HG03558 (cell line): ENCODE data around the gene RTF2.

Experiments
- ATAC-seq: cut with Tn5 transposase; IDR thresholded peaks from one replicate; pipeline ENCODE4 v1.9.1; 2021; ENCODE audit warnings: moderate number of reproducible peaks; ENCODE audit not compliant: unreplicated experiment; ENCODE audit errors: extremely low read depth

The RTF2 gene

DNA sequence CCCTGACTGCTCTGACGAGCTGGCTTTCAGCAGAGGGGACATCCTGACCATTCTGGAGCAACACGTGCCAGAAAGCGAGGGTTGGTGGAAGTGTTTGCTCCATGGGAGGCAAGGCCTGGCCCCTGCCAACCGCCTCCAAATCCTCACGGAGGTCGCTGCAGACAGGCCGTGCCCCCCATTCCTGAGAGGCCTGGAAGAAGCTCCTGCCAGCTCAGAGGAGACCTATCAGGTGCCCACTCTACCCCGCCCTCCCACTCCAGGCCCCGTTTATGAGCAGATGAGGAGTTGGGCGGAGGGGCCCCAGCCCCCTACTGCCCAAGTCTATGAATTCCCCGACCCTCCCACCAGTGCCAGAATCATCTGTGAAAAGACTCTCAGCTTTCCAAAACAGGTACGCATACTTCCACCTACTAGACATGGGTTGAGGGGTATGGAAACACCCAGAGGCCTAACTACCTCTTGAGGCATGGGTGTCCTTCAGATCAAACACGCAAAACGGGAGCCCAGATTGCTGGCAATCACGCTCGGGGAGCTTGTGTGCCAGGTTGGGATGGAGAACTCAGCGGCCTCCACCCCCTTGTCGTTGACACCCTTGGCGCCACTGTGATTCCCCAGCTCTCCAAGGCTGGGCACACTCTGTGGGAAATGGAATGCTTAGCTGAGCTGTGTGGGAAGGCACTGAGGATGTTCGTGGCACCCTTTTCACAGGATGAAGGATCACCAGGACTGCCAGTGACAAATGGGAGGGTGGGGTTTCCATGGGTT lies 31.0 kb upstream of the RTF2 start:
- ATAC-seq = no peak

DNA sequence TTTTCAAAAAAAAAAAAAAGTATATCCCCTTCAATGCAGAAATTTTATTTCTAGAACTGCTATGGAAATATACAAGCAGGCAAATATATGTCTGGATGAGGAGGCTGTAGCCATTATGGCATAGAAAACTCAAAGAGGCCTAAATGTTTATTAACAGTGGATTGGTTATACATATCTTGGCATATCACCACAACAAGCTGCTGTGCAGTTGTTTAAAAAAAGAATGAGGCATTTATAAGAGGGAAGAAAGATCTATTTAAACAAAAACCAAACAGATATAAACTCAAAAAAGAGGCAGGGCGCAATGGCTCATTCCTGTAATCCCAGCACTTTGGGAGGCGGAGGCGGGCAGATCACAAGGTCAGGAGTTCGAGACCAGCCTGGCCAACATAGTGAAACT lies 30.1 kb upstream of the RTF2 start:
- no peak for ATAC-seq

DNA sequence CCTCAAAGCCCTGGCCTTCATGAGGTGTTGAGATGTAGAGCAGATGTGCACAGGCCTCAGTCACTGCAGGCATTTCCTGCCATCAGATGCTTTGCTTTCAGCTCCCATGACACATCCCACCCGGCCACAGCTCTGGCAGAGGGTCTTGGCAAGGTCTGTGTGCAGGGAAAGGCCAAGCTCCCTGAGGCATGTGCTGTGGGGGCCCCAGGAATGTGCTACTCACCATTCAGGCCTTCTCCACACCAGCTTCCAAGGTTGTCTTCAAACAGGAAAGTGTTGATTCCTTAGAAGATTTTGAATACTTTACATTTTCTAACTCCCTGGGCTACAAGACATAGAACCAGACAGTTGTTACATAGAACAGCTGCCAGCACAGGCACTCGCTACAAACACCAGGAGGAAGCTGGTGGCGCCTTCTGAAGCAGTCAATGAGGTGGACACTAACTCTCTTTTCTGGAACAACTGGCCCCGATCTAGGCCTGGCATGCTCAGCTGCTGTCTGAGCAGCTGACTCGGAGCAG lies 28.6 kb upstream of the RTF2 start:
- ATAC-seq = no peak

DNA sequence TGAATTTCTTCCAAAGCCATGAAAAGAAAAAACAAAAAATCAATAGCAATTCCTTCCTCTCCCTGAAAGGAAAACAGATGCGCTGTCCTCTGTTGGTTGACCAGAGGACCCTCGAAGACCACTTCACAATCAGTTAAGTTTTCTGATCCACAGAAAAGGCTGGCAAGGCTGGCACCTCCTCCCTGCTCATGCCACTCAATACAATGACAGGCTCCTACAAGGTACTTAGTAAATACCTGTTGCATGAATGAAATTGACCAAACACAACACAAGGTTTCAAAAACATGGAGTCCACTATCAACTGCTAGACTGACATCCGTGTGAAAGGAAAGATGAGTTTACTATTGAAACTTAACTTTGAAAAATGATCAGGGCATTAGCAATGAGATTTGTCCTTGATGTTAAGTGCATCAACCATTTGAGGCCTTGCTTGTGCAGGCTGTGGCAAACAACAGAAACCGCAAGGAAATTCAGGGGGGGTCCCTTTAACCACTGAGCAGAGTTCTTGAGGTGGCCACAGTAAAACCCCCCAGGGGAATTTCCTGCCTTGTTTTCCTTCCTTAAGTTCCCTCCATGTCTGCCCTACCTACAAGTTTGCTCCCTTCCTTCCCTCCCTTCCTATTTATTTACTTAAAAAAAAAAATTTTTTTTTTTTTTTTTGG lies 27.9 kb upstream of the RTF2 start:
- no peak for ATAC-seq

DNA sequence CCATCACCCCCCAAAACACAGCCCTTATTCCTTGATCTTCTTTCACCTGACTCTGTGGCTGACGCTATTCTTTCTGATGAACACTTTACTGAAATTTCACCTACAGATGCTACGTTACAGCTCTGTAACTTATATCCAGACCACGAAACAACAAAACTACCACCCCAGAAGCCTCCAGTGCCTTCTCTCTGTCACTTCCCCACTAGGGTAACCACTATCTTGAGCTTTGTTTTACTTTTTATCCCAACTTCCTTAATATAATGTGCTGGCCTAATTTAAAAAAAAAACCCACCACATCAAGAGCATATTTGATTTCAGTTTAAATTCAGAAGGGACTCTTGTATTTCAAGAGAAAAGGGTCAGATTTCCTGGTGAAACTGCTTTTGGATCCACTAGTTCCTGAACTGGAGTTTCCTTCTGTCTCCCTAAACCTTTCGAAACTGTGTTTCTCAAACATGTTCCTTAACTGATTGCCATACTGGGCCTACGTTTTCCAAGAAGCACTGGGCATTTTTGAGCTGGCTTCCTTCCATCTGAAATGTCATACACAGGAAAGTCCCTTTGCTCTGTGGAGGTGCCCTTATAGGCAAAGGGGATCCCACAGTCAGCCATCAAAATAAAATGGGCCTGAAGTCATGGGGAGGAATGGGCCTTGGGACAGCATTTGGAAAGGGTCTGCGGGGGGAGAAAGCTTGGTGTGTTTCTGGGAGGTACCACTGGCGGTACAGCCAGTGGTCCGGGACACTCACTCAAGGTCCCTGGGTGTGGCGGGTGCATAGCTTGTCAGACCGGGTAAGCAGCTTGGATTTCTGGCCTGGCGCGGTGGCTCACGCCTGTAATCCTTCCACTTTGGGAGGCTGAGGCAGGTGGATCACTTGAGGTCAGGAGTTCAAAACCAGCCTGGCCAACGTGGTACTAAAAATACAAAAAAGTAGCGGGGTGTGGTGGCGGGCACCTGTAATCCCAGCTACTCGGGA lies 25.8 kb upstream of the RTF2 start:
- no peak for ATAC-seq

DNA sequence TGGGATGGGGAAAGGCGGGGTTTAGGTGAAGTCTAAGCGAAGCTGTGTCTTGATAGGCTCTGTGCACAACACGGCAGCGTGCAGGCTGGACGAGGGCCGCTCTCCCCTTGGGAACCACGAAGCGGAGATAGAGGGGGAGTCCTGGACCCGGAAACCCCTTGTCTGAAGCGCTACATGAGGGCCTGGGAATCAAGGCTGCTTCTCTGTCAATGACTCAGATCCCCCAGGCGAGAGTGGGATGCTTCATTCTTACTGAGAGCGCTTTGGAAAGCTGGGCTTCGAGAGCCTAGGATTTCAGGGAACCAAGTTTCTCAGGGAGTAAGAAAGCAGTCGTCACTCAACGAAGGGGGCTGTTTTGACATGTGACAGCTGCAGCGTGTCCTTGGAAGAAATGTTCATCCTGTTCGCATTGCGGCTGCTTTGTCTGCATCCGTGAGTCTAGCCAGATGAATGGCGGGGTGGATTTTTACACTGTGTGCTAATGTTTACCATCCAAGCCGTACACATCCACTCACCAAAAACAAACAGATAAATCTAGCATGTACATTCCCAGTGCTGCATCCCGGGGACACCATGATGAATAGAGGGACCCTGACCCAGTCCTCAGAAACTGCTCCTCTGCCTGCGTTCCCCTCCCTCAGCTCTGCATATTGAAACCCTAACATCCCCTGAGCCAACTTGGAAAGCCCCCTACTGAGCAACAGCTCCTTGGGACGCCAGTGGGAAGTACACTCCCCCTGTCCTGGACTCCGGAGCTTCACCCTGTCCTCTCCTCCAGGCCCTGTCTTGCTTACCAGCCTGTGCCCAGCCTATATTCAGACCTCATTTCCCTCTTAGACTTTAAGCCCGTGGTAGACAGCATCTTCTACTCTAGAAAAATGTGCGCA lies 24.5 kb upstream of the RTF2 start:
- ATAC-seq = no peak

DNA sequence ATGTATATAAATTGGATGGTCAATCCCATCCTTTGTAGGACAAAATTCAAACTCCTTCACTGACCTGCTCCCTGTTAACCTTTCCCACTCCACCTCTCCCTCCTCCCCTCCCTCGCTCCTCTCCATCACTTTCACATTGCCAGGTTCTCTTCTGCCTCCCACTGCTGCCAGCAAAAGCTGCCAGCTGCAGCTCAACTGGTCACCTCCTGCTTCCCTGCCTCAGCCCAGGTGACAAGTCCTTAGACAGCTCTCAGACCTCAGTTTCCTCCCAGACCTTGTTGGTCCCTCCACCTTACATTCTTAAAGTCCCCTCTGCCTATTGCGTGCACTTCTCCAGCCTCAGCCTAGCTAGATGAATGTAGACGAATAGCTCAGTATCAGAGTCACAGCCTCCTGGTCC lies 23.3 kb upstream of the RTF2 start:
- ATAC-seq = no peak

DNA sequence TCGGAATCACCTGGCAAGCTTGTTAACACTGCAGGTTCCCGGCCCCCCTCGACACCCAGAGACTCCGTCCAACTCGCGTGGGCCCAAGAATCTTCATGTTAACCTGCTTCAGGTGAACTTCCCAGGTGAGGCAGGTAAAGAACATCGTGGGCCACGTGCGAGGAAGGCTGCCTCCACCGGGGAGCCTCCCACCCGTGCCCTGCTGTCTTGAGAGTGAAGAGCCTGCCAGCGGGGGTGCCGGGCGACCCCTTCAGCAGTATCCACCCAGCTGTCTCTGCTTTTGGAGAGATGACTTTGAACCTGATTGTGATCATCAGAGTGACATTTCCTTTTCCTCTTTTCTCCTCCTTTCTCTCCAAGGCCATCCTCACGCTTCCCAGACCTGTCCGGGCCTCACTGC lies 22.9 kb upstream of the RTF2 start:
- ATAC-seq = no peak

DNA sequence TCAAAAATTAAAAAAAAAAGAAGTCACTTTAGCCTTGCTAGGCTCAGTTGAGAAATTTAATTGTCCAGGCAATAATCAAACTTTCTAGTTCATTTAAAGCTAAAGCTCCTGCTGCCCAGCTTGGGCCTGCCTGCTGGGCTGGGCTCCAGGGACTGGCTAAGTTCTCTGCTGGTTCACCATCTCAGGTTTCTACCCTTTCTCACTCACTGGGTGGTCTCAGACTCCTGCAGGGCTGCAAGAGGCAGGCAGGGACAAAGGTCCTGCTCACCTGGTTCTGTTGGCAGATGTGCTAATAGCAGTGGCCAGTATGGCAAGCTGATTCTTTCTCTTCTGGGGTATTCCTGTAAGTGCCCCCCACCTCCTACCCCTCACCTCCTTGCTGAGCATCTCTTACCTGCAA lies 21.2 kb upstream of the RTF2 start:
- ATAC-seq = no peak

DNA sequence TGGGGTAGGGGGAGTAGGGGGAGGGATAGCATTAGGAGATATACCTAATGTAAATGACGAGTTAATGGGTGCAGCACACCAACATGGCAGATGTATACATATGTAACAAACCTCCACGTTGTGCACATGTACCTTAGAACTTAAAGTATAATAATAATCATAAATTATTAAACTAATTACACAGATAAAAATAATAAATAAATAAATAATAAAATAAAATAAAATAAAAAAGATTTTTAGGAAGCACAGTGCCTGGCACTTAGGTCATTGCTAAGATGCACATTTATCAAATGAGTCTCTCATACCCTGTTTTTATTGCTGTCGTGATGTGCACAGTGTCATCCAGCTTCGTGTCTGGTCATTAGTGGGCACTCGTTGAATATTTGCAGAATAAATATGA lies 19.0 kb upstream of the RTF2 start:
- no peak for ATAC-seq

DNA sequence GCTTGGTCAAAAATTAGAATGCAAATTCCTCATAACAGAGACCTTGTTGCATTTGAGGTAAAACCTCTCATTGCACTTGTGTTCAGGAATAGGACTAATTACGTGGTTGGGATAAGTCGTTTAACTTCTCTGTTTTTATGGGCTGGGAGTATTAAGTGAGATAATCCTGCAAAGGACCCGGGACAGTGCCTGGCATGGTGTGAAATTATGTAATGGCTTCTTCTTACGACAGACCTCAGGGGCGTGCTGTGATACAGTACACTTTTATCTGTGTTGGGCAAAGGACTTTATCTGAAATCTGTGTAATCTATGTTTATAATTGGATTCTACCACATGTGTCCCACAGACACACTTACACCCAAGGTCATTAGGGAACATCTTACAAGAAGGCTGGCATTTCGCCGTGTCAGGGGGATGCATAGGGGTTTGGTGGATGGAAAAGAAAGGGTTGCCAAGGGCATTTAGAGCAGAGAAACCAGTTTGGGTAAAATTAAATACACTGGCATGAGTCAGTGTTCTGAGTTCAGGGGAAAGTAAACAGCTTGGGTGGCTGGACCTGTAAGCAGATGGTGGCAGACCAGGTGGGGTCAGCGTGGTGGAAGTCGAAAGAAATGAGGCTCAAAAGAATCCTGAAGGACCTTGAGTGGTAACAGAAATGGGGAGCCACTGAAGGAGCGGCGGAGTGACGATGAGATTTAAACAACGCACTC lies 17.2 kb upstream of the RTF2 start:
- ATAC-seq = no peak

DNA sequence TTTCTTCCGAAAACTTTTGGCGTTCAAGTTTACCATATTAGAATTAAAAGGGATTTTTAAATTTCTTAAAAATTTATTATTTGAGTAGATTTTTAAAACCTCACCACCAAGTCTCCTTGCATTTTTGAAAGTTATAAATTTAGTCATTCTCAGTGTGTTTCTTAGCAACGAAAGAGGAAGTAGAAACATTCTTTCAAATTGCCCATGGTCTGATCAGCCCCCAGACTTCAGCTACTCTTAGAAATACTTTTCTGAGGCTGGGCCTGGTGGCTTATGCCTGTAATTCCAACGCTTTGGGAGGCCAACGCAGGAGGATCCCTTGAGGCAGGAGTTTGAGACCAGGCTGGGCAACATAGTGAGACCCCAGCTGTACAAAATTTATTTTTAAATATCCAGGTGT lies 15.1 kb upstream of the RTF2 start:
- ATAC-seq = no peak

DNA sequence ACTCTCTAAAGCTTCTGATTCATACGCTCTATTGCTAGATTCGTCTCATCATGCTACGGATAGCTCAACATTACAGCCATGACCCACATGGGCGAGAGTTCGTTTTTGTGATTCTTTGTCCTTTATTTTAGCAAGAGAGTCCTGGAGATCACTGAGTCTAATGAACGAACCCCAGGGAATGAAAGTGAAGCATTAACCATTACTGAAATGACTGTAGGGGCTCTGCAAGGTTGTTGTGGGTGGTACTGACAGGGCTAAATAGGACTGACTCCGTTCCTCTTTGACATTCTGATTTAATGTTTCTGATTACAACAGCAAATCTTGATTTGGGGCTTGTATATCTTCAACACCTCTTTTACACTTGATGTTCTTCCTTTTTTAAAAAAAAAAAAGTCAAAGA lies 13.7 kb upstream of the RTF2 start:
- no peak for ATAC-seq

DNA sequence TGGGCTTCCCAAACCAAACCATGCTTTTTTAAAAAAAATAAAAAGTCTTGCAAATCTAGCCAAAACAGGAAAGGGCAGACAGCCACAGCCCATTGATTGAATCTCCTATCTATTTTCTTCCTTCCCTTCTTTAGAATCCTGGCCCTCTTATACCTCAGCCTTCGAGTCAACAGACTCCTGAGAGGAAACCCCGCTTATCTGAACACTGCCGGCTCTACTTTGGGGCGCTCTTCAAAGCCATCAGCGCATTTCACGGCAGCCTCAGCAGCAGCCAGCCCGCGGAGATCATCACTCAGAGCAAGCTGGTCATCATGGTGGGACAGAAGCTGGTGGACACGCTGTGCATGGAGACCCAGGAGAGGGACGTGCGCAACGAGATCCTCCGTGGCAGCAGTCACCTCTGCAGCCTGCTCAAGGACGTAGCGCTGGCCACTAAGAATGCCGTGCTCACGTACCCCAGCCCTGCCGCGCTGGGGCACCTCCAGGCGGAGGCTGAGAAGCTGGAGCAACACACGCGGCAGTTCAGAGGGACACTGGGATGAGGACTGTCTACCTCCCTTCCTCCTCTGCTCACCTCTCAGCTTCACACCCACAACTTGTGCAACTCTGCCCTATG lies 10.1 kb upstream of the RTF2 start:
- no peak for ATAC-seq

DNA sequence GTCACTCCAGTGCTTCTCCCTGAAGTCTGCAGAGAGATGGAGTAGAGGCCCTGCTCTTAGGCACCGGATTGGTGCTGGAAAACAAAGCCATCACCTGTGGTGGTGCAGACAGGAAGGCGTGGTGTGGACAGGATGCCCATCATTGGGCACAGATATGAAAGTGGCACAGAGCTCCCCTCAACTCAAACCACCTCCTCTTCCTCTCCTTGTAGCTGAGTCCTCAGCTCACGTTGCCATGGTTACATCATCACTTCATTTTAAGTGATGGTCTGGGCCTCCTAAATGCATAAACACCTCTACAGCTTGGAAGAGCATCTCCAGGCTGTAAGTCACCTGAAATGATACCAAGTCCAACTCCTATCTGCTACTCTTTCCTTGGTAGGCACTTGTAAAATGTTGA lies 8.0 kb upstream of the RTF2 start:
- no peak for ATAC-seq

DNA sequence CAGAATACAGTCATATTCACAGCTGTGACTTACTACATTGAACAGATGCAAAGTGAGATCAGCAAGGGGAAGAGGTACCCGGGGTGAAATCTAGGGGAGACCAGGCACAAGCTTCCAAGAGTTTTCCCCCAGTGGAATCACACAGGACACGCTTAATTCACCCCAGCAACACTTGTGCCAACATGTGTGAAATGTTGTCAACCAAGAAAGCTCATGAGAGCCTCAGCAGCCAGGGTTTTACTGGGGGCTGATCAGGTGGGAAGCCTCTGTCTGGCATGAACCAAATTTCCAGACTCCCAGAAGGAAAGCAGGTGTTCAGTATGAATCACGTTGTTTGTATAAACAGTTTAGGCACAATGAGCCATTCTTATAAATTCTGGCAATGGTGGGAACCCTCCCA lies 6.9 kb upstream of the RTF2 start:
- ATAC-seq = no peak

DNA sequence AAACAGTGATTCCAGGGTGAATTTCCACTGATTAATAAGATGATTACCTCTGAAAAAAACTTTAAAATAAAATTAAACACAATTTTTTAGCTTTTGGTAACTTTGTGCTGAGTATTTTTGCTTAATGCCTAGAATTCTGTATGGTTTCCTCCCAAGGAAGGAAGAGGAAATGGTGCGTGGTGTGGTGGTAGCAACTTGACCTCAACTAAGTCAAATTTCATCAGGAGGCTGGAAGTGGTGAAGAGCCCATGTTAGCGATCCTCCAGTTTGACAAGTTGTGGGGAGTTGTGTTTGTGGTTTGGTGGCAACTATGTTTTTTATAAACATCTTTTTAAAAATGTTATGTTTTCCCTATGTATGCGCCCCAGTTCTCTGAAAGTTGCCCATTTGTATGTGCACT lies 5.0 kb upstream of the RTF2 start:
- no peak for ATAC-seq

DNA sequence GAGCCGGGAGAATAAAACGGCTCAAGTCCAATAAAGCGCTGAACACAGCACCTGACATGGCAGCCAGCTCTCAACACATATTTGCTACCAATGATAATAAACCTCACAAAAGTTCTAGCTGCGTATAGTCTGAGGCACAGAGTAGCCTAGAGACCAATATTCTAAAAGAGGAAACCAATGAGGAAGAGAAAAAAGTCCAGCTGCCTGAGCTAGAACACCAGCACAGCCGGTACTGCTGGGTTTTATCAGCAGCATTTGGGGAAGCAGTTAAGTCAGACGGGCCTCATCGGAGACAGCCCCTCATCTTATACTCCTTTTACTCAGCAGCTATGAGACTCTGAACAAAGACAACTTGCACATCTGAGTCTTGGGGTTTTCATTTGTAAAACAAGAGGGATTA lies 2.4 kb upstream of the RTF2 start:
- no peak for ATAC-seq

DNA sequence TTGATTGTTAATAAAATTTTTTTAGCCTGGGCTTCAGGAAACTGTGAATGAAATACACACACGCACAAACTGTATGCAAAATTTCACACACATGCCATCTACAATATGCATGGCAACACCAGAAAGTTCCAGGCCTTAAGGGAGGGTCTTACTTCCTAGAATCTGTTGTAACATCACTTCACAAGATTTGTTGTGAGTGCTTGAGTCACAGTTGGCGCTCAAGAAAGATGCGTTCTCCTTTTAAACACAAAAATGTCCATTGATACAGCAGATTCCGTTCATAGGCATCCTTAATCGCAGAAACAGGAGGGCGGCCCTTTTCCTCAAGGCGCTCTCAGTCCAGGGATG lies 485 bp upstream of the RTF2 start:
- no peak for ATAC-seq
